Esophagus (tissue), 2 donors: ENCODE data around the gene S1PR2. TPM values are rescaled to one million over a fixed set of nuclear protein-coding genes. Genes with fewer than 3 reads are reported as not detected.

ENCODE experiments used
- H3K27ac ChIP-seq, 2 donors: one replicate each; pipeline ENCODE4 v1.5.1; 2013; ENCODE audit warnings: low read depth in 2 of 2, mild to moderate bottlenecking in 2 of 2, inconsistent platforms in 1 of 2, low read length in 1 of 2, moderate library complexity in 1 of 2
- H3K27me3 ChIP-seq, 2 donors: one replicate each; pipeline ENCODE4 v1.6.1; 2013; ENCODE audit warnings: low read length in 2 of 2, control low read depth in 1 of 2, mild to moderate bottlenecking in 1 of 2; ENCODE audit not compliant: insufficient read depth in 2 of 2, control insufficient read depth in 1 of 2
- H3K36me3 ChIP-seq, 2 donors: one replicate each; pipeline ENCODE4 v1.6.1; 2013; ENCODE audit warnings: low read length in 1 of 2; ENCODE audit not compliant: control insufficient read depth in 2 of 2, insufficient read depth in 2 of 2
- H3K4me1 ChIP-seq, 2 donors: one replicate each; pipeline ENCODE4 v1.6.1; 2013; ENCODE audit warnings: low read length in 1 of 2; ENCODE audit not compliant: control insufficient read depth in 2 of 2, insufficient read depth in 2 of 2
- H3K4me3 ChIP-seq, 2 donors: one replicate each; pipeline ENCODE4 v1.5.1; 2013; ENCODE audit warnings: low read length in 2 of 2, mild to moderate bottlenecking in 2 of 2, low read depth in 1 of 2, moderate library complexity in 1 of 2
- H3K9me3 ChIP-seq, 2 donors: one replicate each; pipeline ENCODE4 v1.6.1; 2013; ENCODE audit warnings: mild to moderate bottlenecking in 2 of 2, low read depth in 1 of 2, low read length in 1 of 2, moderate library complexity in 1 of 2; ENCODE audit not compliant: control insufficient read depth in 2 of 2, insufficient read depth in 1 of 2
- WGBS, 2 donors: extraction: QIAGEN DNeasy Blood & Tissue Kit; methylation state at CpG; one replicate each; pipeline ENCODE4 v1.1.7; 2013; 5-methylcytosine and 5-hydroxymethylcytosine counted together
- polyA plus RNA-seq, 2 donors: library from polyadenylated mRNA; stranded (reverse); fragments of 200-250 nt; gene quantifications; one replicate each; pipeline ENCODE4 v1.2.3, GENCODE V29; 2013
- donor health status: healthy with polysubstance abuse.
- donor health status: Bipolar disorder and iron deficiency.

Gene S1PR2
- polyA plus RNA-seq, 2 donors, result 0.71 to 1.2 TPM

GRCh38 chr19:10226376-10227025 is 4.6 kb downstream of the S1PR2 start:
- WGBS, 2 donors, result 43 to 59% methylated on average over 12 to 13 of the region's 13 CpGs
- Histone ChIP-seq H3K27me3 (no peaks in the 10 kb centered on the region), H3K36me3 (peaks cover 0 to 5% of the 10 kb centered on the region in 2 donors), H3K9me3 (no peaks in the 10 kb centered on the region), H3K4me3 (no peak overlapping the region), H3K4me1 (no peaks in the 10 kb centered on the region), H3K27ac (peak overlapping the region in 1 of 2 donors; percentile 56)

GRCh38 chr19:10226021-10226375 is 5.1 kb downstream of the S1PR2 start:
- Histone ChIP-seq H3K9me3 (no peaks in the 10 kb centered on the region), H3K4me1 (no peaks in the 10 kb centered on the region), H3K4me3 (no peak overlapping the region), H3K36me3 (peaks cover 0 to 5% of the 10 kb centered on the region in 2 donors), H3K27ac (peak overlapping the region; percentile 19 to 56), H3K27me3 (no peaks in the 10 kb centered on the region)
- 76 to 84% methylated on average over 6 of the region's 6 CpGs for WGBS, 2 donors

GRCh38 chr19:10224337-10224736 is 6.8 kb downstream of the S1PR2 start:
- 94 to 96% methylated on average over 23 of the region's 23 CpGs for WGBS, 2 donors
- Histone ChIP-seq H3K36me3 (peaks cover 0 to 5% of the 10 kb centered on the region in 2 donors), H3K4me3 (no peak overlapping the region), H3K27me3 (no peaks in the 10 kb centered on the region), H3K27ac (no peak overlapping the region), H3K4me1 (no peaks in the 10 kb centered on the region), H3K9me3 (no peaks in the 10 kb centered on the region)

- 96% methylated on average over 28 of the region's 28 CpGs for WGBS, 2 donors
- Histone ChIP-seq H3K36me3 (peaks cover 0 to 5% of the 10 kb centered on the region in 2 donors), H3K4me1 (no peaks in the 10 kb centered on the region), H3K27ac (no peak overlapping the region), H3K27me3 (no peaks in the 10 kb centered on the region), H3K4me3 (no peak overlapping the region), H3K9me3 (no peaks in the 10 kb centered on the region)
These were observed 7.5 kb downstream of the S1PR2 start for GRCh38 chr19:10223488-10224213.

GRCh38 chr19:10222201-10222890 is 8.8 kb downstream of the S1PR2 start:
- WGBS, 2 donors, result 81 to 84% methylated on average over 14 of the region's 14 CpGs
- Histone ChIP-seq H3K27me3 (no peaks in the 10 kb centered on the region), H3K27ac (no peak overlapping the region)

GRCh38 chr19:10220695-10221094 is 10.4 kb downstream of the S1PR2 start:
- peaks cover 0 to 5% of the 10 kb centered on the region in 2 donors for H3K36me3 ChIP-seq
- 82 to 88% methylated on average over 7 of the region's 7 CpGs for WGBS, 2 donors
- H3K9me3 ChIP-seq, result no peaks in the 10 kb centered on the region
- H3K27me3 ChIP-seq, result no peaks in the 10 kb centered on the region
- H3K4me1 ChIP-seq, result no peaks in the 10 kb centered on the region
- H3K4me3 ChIP-seq, result no peak overlapping the region
- H3K27ac ChIP-seq, result no peak overlapping the region

More at GRCh38 chr19:10222201-10222890, 8.8 kb downstream of the S1PR2 start:
- Histone ChIP-seq H3K4me3 (no peak overlapping the region), H3K4me1 (no peaks in the 10 kb centered on the region), H3K9me3 (no peaks in the 10 kb centered on the region), H3K36me3 (peaks cover 0 to 5% of the 10 kb centered on the region in 2 donors)

- 33 to 34% methylated on average over 3 of the region's 3 CpGs for WGBS, 2 donors
- H3K36me3 ChIP-seq, result peaks cover 0 to 5% of the 10 kb centered on the region in 2 donors
- no peaks in the 10 kb centered on the region for H3K27me3 ChIP-seq
- H3K4me3 ChIP-seq, result no peak overlapping the region
- no peaks in the 10 kb centered on the region for H3K9me3 ChIP-seq
- H3K27ac ChIP-seq, result no peak overlapping the region
- H3K4me1 ChIP-seq, result no peaks in the 10 kb centered on the region
These were observed 11.5 kb downstream of the S1PR2 start for GRCh38 chr19:10219678-10220077.

DNA sequence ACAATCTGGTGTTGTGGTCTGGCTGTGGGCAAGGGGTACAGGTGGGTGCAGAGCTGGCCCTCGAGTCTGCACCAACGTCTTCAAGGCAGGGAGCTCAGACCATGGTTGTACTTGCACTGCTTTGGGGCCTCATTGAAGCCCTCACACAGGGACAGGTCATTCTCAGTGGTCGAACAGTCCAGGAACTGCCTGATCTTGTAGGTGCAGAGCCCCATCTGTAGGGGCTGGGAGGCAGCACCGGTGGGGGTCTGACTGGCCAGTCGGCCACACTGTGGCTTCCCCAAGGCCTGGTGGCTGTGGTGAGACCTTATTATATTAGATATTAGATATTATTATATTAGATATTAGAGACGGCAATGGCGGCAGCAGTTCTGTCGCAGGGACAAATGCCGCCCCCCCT is 14.0 kb downstream of the S1PR2 start:
- 86 to 88% methylated on average over 9 of the region's 9 CpGs for WGBS, 2 donors
- H3K36me3 ChIP-seq, result no peaks in the 10 kb centered on the region
- no peak overlapping the region for H3K4me3 ChIP-seq
- no peaks in the 10 kb centered on the region for H3K27me3 ChIP-seq
- no peaks in the 10 kb centered on the region for H3K4me1 ChIP-seq
- no peaks in the 10 kb centered on the region for H3K9me3 ChIP-seq
- no peak overlapping the region for H3K27ac ChIP-seq

DNA sequence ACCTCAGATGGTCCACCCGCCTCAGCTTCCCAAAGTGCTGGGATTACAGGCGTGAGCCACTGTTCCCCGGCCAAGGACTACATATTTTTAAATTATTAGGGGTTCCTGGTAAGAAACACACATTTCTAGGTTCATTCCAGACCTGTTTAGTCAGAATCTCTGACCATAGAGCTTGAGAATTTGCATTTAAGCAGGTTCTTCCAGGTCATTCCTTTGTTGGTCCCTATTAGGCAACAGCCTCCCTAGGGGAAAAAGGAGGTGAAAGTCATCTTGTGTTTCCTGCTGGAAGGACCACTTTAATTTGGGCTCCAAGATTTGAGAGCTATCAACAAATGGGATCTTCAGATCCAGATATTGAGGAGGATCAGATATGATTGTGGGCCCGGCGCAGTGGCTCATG is 16.3 kb downstream of the S1PR2 start:
- 94 to 95% methylated on average over 5 of the region's 5 CpGs for WGBS, 2 donors
- no peaks in the 10 kb centered on the region for H3K36me3 ChIP-seq
- H3K4me1 ChIP-seq, result no peaks in the 10 kb centered on the region

More for the DNA sequence above, 16.3 kb downstream of the S1PR2 start:
- no peaks in the 10 kb centered on the region for H3K27me3 ChIP-seq
- H3K4me3 ChIP-seq, result no peak overlapping the region
- H3K9me3 ChIP-seq, result no peaks in the 10 kb centered on the region
- no peak overlapping the region for H3K27ac ChIP-seq
